HG02970 (cell line): ENCODE measurements around the gene UBA6.
"Not testable (repeated sequence)": the region's sequence is repeated elsewhere in the genome, so short reads cannot be mapped to it uniquely, and the experiment has no call there.

Experiments
- ATAC-seq: cut with Tn5 transposase; IDR thresholded peaks from one replicate; pipeline ENCODE4 v1.9.1; 2021; ENCODE audit warnings: mild to moderate bottlenecking, moderate library complexity, moderate number of reproducible peaks; ENCODE audit not compliant: unreplicated experiment, low FRiP score

The UBA6 gene

DNA sequence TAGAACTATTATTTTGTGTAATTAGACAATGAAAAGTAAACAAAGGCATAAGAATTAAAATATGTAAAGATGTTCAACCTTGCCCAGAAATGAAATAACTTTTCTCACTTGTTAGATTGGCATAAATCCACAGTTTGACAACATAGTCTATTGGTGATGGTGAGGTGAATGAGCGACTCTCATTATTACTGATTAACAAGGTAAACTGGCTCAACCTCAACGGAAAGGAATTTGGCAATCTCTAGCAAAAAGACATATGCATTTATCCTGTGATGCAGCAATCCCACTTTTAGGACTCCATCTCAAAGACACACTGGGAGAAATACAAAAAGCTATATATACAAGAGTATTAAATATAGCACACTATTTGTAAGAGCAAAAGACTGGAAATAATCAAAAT, 22.3 kb downstream of the UBA6 start:
- no peak for ATAC-seq

DNA sequence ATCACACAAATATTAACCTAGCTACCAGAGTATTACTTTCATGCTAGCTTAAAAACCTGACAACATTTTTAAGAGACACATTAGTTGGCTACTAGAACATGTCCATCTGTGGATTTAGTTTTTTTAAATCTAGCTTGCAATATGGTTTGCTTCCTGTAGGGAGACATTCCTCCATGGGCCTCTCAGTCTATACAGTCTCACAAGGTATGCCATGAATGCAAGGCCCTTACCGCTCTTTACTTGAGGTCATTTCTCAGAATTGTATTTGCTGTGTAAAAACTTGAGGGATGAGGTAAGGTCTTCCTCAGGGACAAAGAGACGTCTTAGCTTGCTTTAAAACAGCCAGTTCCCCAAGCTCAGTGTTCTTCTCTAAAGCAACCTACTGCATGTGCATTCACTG, 26.9 kb downstream of the UBA6 start:
- ATAC-seq: no peak

DNA sequence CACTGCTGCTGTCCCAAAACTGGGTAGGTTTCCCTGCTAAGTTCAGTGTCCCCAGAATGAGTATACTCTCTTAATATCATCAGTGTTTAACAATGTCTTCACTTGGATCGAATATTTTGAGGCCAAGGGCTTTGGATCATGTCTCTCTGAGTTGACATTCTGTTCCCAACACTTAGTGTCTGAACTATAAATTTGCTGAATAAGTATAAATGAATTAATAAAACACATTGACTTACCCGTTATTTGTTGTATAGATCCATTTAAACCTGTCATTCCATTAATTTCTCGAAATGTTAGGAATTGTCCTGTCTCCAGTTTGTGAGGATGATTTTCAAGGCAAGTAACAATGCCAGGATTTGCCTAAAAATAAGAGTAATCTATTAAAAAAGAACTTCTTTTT, 32.6 kb downstream of the UBA6 start:
- ATAC-seq: no peak

DNA sequence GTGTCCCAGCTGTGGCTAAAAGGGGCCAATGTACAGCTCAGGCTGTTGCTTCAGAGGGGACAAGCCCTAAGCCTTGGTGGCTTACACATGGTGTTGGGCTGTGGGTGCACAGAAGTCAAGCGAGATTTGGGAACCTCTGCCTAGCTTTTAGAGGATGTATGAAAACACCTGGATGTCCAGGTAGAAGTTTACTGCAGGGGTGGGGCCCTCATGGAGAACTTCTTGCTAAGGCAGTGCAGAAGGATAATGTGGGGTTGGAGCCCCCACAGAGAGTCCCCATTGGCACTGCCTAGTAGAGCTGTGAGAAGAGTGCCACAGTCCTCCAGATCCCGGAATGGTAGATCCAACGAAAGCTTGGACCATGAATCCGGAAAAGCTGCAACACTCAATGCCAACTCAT, 40.5 kb downstream of the UBA6 start:
- no peak for ATAC-seq

DNA sequence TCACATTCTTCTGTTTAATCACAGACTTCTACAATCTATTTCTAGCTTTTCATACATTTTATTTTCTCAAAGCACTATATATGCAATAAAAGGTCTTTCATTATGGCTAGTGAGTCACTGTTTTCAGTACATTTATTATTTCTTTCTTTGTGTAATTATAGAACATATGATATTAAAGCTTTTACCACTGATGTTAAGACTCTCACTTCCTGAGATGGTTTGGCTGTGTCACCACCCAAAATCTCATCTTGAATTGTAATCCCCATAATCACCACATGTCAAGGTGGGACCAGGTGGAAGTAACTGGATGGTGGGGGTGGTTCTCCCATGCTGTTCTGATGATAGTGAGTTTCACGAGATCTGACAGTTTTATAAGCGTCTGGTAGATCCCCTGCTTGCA, 41.9 kb downstream of the UBA6 start:
- no peak for ATAC-seq

DNA sequence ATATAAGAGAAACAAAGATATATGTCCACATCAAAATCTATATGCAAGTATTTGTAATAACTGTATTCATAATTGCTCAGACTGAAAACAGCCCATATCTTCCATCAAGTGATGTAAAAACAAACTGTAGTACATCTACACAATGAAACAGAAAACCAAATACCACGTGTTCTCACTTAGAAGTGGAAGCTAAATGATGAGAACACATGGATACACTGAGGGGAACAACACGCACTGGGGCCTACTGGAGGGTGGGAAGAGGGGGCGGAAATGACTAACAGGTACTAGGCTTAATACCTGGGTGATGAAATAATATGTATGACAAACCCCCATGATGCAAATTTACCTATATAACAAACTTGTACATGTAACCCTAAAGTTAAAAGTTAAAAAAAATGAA, 42.7 kb downstream of the UBA6 start:
- no peak for ATAC-seq

DNA sequence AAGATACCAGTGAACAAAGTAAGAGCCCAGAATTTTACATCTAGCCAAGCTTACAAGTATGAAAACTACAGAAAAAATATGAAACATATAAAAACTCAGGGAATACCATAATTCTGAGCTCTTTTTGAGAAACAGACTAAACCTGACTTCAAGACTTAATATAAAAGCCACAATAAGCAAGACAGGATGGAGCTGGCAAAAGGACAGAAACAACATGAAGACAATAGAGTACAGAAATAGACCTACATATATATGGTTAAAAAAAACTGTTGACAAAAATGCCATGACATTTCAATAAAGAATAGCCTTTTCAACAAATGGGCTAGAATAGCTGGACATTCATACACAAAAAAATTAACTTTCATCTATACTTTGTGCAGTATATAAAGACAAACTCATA, 49.4 kb downstream of the UBA6 start:
- ATAC-seq: no peak

GRCh38 chr4:67638136-67638535, 62.8 kb downstream of the UBA6 start:
- no peak for ATAC-seq

DNA sequence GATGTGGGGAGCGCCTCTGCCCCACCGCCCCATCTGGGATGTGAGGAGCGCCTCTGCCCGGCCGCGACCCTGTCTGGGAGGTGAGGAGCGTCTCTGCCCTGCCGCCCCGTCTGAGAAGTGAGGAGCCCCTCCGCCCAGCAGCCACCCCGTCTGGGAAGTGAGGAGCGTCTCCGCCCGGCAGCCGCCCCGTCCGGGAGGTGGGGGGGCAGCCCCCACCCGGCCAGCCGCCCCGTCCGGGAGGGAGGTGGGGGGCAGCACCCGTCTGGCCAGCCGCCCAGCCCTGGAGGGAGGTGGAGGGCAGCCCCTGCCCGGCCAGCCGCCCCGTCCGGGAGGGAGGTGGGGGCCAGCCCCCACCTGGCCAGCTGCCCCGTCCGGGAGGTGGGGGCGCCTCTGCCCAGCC, 64.0 kb downstream of the UBA6 start:
- ATAC-seq: not testable (repeated sequence)

- ATAC-seq: no peak
Measured at GRCh38 chr4:67635331-67635730, 65.6 kb downstream of the UBA6 start.

GRCh38 chr4:67634741-67635140, 66.2 kb downstream of the UBA6 start:
- no peak for ATAC-seq

- no peak for ATAC-seq
Measured at GRCh38 chr4:67632492-67632891, 68.5 kb downstream of the UBA6 start.

GRCh38 chr4:67624939-67625338, 76.0 kb downstream of the UBA6 start:
- ATAC-seq: no peak

DNA sequence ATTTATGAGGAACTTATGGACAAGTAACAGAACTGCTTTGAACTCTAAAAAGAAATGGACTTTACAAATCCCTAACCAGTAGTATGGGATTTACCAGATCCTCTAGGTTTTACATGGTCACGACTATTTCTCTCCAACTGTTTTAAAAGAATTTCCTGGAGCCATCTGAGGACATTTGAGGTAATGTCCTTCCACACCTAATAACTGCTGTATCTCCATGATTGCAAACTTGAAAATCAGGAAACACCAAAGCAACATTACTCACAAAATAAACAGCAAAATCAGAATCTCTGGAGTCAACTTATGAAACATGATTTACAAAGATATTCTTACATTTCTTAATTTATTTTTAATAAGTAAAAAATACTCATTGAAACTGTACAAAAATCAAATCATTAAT, 84.5 kb downstream of the UBA6 start:
- no peak for ATAC-seq

DNA sequence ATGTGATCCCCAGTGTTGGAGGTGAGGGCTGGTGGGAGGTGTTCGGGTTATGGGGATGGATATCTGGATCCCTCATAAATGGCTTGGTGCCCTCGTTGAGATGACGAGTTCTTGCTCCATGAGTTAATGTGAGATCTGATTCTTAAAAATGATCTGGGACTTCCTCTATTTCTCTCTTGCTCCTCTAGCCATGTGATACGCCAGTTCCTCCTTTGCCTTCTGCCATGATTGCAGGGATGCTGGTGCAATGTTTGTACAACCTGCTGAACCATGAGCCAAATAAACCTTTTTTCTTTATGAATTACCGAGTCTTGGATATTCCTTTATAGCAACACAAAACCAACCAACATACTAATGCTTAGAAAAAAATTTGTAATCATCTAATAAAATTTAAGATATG, 85.8 kb downstream of the UBA6 start:
- no peak for ATAC-seq

GRCh38 chr4:67614186-67614585, 86.8 kb downstream of the UBA6 start:
- ATAC-seq: no peak

- no peak for ATAC-seq
Measured at GRCh38 chr4:67608027-67608426, 92.9 kb downstream of the UBA6 start.

- no peak for ATAC-seq
Measured at GRCh38 chr4:67604749-67605148, 96.2 kb downstream of the UBA6 start.

DNA sequence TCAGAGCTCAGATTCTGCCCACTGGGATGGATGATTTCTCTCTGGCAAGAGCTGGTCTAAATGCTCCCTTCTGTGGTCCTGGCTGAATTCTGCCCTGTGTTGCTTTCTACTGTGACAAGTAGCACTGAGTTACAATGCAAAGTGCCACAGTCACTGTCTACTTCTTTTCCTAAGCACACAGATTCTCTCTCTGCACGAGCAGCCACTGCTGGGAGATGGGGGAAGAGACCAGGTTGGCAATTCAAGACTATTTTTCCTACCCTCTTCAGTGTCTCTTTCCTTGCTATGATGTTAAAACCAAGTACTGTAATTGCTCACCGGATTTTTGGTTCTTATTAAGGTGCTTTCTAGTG, 97.0 kb downstream of the UBA6 start:
- ATAC-seq: no peak

DNA sequence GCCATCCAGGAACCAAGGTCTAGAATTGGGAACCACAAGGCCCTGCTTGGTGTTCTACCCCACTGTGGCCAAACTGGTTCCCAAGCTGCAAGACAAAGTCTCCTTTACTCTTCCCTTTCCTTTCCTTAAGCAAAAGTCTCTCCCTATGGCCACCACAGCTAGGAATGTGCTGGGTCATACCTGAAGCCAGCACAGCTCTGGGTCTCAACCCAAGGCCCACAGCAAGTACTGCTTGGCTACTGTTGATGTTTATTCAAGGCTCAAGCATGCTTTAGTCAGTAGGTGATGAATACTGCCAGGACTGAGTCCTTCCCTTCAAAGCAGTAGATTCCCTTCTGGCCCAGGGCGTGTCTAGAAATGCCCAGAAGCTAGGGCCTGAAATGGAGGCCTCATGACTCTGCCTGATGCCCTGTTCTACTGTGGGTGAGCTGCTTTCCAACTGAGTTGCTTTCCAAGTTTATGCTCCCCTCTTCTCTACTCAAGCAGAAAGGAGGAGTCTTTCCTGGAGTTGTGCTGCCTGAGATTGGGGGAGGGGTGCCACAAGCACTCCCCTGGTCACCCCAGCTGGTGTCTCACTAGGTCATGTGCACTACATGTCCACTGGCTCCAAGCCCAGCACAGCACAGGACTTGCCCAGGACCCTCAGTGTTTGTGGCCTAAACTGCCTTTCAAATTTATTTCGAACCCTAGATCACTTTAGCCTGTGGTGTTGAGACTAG, 97.5 kb downstream of the UBA6 start:
- ATAC-seq: no peak

DNA sequence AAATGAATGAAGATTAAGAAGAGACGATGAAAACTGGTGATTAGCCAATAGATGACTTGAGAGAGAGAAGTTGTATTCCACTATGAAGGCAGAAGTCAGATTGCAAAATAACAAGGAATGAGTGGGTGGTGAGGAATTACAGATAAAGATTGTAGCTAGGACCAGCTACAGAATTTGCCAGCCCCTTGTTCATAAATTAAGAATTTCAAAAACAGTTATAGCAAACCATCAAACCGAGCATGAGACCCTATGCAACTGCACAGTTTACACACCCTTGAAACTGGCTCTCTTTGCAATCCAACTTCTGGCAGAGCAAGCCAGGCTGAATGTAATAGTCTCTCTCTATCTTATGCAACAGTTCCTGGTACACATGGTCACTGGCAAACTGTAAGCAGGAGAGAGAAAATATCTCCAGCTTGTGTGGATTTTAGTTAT, 107.2 kb downstream of the UBA6 start:
- ATAC-seq: no peak

GRCh38 chr4:67587156-67587555, 113.8 kb downstream of the UBA6 start:
- ATAC-seq: no peak

GRCh38 chr4:67584496-67584895, 116.5 kb downstream of the UBA6 start:
- no peak for ATAC-seq
